ENCODE data around the gene PLA2G4B.

The PLA2G4B gene

DNA sequence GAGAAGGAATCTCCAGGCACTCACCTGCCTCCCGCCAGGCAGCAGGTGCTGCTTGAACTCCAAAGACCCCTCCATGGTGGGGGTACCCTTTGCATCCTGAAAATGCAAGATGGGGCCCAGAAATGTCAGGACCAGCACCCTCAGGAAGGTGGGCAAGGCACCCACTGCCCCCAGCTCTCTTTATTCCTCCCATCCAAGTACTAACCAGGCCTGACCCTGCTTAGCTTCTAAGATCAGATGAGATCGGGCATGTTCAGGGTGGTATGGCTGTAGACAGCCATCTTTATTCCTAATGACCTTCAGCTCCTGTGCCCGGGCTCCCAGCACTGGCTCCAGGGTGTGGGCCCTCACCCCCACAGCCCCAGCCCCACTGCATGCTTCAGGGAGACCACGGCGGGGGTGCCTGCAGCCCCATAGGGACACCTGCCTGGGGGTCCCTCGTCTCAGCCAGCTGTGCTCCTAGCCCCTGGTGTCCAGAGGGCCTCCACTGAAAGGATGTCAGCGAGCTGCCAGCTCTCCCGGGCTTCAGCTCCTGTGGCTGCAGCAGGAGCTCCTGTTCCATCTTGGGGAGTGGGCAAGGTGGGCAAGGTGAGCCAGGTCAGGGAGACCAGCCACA, 13.2 kb downstream of the PLA2G4B start:
- DNase-seq: no peak

- DNase-seq: no peak
These were observed 14.3 kb downstream of the PLA2G4B start for GRCh38 chr15:41852736-41853590.

GRCh38 chr15:41853831-41854230, 15.2 kb downstream of the PLA2G4B start:
- DNase-seq: no peak

DNA sequence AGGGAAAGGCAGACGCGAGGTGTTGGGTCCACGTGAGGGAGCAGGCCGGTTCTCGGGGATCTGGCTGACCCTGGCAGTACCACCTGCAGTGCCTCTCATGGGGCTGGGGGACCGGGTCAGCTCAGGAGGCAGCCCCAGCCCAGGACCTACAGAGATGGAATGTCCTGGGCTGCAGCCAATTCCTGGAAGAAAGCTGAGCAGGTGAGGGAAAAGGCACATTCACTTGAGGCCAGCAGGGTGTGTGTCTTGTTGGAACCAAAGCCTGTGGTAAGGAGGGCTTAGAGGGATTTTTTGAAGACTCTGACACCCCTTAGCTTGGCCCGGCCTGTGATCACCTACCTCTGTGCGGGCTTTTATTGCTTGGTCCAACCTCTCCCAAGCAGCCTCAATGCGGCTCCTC, 15.8 kb downstream of the PLA2G4B start:
- no peak for DNase-seq

- DNase-seq: no peak
These were observed 16.8 kb downstream of the PLA2G4B start for GRCh38 chr15:41855261-41855961.

DNA sequence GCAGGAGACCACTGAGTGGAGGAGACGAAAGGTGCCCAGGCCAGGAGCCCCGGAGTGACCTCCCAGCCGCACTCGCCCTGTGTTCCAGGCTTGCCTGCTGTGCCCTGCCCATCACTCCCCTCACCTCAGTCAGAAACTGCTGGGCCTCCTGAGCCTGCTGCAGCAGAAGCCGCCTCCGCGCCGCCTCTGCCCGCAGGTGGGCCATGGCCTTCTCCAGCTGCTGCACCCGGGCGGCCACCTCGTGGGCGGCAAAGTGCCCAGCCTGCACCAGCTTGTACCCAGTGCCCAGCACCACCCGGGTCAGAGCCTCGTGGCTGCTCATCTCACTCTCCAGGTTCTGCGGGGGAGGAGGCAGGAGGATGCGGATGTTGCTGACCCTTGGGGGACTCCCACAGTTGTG, 17.6 kb downstream of the PLA2G4B start:
- no peak for DNase-seq

DNA sequence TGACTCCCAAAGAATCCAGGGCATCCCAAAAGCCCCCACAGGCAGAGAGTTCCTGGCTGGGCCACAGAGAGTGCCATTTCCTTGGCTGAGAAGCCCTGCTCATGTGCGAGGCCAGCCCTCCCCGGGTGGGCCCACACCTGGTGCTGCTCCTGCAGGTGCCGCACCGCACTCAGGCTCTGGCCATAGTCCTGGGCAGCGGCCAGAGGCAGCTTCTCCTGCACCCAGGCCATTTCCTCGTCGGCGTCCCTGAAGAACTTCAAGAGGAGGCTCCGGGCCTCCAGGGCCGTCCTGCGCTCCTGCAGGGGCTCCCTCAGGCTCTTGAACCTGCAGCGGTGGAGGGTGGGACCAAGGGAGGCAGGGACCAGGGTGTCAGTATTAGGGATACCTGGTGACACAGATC, 18.1 kb downstream of the PLA2G4B start:
- DNase-seq: no peak

DNA sequence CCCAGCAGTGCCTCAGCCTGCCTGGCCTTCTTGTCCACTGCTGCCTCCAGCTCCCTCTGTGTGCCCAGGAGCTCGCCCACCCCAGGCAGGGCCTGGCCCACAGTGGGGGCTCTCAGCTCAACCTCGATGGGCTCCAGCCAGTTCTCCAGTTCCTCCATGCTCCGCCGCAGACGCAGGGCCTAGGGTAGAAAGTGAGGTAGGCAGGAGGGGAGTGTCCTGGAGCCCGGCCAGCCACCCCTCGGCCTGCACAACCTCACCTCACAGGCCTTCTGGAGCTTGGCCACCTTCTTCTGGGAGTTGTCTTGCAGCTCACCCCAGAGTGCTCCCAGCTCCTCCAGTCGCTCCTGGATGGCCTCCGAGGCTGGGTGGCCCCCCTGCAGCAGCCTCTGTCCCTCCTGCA, 18.7 kb downstream of the PLA2G4B start:
- DNase-seq: no peak

DNA sequence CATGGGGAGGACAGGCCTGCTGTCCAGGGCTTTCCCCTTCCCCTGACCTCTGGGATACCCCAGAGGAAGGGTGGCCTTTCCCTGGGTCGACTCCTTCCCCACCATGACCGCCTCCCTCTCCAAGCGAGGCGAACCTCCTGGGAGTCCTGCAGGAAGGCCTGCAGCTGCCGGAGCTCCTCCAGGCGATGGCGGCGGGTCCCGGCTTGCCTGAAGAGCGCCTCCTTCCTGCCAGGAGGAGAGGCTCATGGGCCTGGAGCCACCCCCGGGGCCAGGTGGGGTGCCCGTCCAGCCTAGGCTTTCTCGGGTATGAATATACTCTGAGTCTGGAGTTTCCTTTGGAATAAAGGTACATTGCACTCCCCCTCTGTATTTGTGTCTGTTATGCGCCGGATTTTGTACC, 20.1 kb downstream of the PLA2G4B start:
- DNase-seq: no peak

GRCh38 chr15:41860049-41860828, 21.6 kb downstream of the PLA2G4B start:
- no peak for DNase-seq

- no peak for DNase-seq
These were observed 23.2 kb downstream of the PLA2G4B start for GRCh38 chr15:41861736-41862356.

- DNase-seq: peak; percentile 86
These were observed 24.0 kb downstream of the PLA2G4B start for GRCh38 chr15:41862515-41863116.

DNA sequence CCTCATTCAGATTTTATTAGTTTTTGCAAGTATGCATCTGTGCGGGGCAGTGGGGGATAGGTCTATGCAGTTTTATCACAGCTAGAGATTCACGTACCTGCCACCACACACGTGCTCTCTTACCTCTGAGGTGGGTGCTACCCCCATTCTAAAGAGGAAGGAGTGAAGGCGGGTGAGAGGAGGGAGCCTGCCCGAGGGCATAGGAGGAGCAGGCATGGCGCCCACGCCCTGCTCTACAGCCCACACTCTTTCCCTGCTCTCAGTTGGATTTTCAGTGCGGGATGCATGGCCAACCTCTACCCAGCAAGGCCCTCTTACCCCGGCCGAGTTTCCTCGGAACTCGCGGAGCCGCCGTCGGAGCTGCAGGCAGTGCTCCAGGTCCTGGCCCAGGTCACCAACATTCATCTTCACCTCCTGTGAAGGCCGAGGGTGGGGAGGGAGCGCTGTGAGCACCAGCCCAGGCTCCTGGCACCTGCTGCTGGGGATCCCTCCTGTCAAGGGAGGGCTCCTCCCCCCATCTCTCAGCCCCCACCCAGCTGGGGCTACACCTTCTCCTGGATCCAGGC, 26.9 kb downstream of the PLA2G4B start:
- no peak for DNase-seq

- DNase-seq: no peak
These were observed 27.6 kb downstream of the PLA2G4B start for GRCh38 chr15:41866263-41866703.

- DNase-seq: no peak
These were observed 28.4 kb downstream of the PLA2G4B start for GRCh38 chr15:41866872-41867579.

DNA sequence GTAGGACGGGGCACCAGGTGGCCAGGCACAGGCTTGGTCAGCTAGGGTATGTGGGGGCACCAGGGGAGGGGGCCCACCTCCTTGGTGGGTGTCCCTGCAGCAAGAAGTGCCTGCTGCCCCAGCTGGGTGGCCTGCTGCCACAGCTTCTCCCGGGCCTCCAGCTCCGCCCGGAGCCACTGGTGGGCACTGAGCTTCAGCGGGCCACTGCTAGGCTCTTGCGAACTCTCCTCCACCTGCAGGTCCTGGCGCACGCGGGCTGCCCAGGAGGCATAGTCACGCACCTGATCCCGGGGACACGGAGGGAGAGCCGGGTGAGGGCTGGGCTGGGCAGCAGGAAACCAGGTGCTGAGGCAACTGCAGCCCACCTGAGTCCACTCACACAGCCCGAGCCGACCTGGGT, 29.7 kb downstream of the PLA2G4B start:
- no peak for DNase-seq

DNA sequence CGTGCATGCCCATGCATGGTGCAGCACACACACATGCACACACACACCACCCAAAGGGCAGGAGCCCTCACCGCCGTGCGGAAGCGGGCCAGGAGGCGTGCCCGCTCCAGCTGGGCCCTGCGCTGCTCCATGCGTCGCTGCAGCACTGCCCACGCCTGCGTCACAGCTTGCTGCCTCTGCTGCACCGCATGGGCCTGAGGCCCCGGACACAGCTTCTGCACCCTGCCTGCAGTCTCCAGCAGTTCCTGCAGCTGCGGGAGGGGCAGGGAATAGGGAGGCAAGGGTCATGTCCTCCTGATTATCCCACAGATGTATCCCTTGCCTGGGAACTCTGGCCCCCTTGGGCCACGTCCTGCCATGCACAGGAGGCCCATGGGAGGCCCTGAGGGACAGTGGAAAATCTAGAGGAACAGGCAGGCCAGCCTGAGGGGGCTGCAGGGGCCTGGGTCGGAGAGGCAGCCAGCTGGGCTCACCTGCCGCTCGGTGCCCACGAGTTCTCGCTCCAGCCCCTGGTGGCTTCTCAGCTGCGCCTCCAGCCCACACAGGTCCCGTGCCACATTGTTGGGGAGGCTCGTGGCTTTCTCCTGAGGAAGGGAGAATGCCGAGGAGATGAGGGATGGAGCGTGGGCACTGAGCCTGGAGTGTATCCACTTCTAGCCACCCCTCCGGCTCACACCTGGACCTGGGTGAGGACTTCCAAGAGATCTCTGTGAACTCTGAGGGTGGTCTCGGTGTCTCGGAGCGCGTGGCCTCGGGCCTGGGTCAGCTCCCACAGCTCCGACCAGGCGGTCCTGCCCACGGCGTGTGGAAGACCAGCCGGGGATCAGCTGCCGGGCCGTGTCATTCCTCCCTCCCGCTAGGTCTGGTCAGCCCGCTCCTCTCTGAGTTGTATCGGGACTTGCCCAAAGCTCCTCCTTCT, 31.4 kb downstream of the PLA2G4B start:
- DNase-seq: no peak

- no peak for DNase-seq
These were observed 32.0 kb downstream of the PLA2G4B start for GRCh38 chr15:41870689-41871081.

DNA sequence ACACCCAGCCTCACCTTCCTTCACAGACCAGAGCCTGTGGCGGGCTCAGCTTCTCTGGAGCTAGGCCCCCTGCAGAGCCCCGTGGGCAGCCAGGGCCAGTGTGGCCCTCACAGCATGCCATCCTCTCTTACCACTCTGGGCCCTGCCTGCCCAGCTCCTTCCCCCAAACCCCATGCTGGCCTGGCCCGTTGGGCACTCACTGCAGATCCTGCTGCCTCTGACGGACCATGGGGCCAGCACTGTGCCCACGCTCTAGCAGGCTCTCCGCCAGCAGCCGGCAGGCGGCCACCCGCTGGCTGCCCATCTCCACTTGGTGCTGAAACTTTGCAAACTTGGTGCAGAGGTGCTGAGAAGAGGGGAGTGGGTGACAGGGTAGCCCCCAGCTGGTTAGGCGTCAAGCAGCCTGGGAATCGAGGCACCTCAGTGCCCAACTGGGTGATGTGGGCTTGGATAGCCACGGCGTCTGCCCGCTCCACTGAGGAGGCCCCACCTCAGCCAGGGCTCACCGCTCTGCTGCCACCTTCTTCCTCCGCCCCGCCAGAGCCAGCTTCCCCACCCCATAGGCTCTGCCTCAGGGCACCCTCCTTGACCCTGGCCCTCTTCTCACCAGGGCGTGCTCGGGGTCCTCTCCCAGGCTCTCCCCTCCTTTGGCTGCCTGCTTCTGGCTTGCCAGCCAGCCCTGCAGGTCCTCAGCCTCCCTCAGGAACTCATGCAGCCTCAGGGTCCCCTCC, 32.7 kb downstream of the PLA2G4B start:
- no peak for DNase-seq
